Upper lobe of left lung (tissue), 4 donors: ENCODE data around the gene BCL2.

Source experiments
- CTCF ChIP-seq, 6 experiments: fragments of 450-650 bp in 4 of 6; fragments of 200-600 bp in 2 of 6; sonication (generic) in 2 of 6; IDR thresholded peaks; one replicate each; pipeline ENCODE4 v1.5.1; 2016 to 2019; ENCODE audit warnings: antibody characterized with exemption in 6 of 6
- EP300 ChIP-seq, 4 donors: sonication (generic); formaldehyde crosslinking; IDR thresholded peaks; one replicate each; pipeline ENCODE4 v1.5.1; 2017; ENCODE audit warnings: antibody characterized with exemption in 4 of 4, control low read depth in 2 of 4

DNA sequence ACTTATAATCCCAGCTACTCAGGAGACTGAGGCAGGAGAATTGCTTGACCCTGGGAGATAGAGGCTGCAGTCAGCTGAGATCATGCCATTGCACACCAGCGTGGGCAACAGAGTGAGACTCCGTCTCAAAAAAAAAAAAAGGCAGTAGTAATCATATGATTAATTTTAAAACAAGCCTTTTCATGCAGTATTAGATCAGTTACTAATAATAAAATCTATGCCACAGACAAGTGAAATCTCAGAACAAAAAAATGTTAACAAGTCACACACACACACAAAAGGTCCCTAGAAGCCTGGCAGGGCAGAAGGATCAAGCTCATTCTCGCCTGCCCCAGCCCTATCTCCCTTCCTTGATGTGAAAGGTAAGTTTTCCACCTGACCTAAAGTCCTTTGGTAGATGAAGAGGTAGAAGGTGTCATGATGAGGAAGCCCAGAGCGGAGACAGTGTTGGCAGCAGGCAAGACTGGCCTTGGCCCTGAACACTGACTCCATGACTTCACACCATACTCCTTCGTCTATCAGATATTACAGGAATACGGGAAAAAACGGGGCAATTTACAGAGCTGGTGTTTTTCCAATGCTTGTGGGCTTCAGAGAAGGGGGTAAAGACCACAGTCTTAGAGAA, 36.8 kb upstream of the BCL2 start:
- no peak for TF ChIP-seq EP300 (IDR thresholded peaks at IDR 0.05)
- TF ChIP-seq CTCF (IDR thresholded peaks at IDR 0.05), result no peak
